A549 (cell line): ENCODE measurements around the gene PARP8. TPM values are rescaled to one million over a fixed set of nuclear protein-coding genes. Genes with fewer than 3 reads are reported as not detected.
"Not testable (repeated sequence)": the region's sequence is repeated elsewhere in the genome, so short reads cannot be mapped to it uniquely, and the experiment has no call there.

ENCODE experiments used
- ATAC-seq, 2 experiments: fragments of 200-7000 bp in 1 of 2; fragments of >200 bp in 1 of 2; cut with Nextera tagmentation in 1 of 2; cut with Tn5 transposase in 1 of 2; 3 replicates each; pipeline versions ENCODE4 v1.8.0 to v1.9.1; 2018 to 2020; ENCODE audit warnings: mild to moderate bottlenecking in 1 of 2, moderate library complexity in 1 of 2
- CTCF ChIA-PET: fragments of 300-600 bp; sonication (Branson Sonifier 250); formaldehyde crosslinking; extraction: SDS; loops from one replicate; lab custom pipeline; 2021; ENCODE audit warnings: antibody characterized with exemption, inconsistent platforms; lab: Yijun Ruan, JAX
- POLR2A ChIA-PET: fragments of 350-600 bp; formaldehyde crosslinking; extraction: SDS; loops from one replicate; lab custom pipeline; 2021; ENCODE audit warnings: antibody characterized with exemption, inconsistent platforms; lab: Yijun Ruan, JAX
- DNase-seq, 2 experiments: peaks; one replicate each; pipeline versions ENCODE4 v3.0.0 to v3.0.0-alpha.2; 2011 to 2016; ENCODE audit warnings: low read depth in 1 of 2, low spot score in 1 of 2
- FAIRE-seq: peaks from 2 replicates; lab custom pipeline; 2011; peaks lifted over from hg19 to GRCh38; lab: Jason Lieb, UNC
- H3K27ac ChIP-seq, 2 experiments: fragments of >200 bp; sonication (Bioruptor Twin); formaldehyde crosslinking; 3 replicates each; pipeline ENCODE4 v1.5.1; 2016 to 2017
- H3K4me1 ChIP-seq: fragments of >200 bp; sonication (Bioruptor Twin); formaldehyde crosslinking; 3 replicates; pipeline ENCODE4 v1.6.1; 2016
- H3K4me2 ChIP-seq: fragments of >200 bp; sonication (Bioruptor Twin); formaldehyde crosslinking; 3 replicates; pipeline ENCODE4 v1.6.1; 2016
- H3K4me3 ChIP-seq: fragments of >200 bp; sonication (Bioruptor Twin); formaldehyde crosslinking; 3 replicates; pipeline ENCODE4 v1.5.1; 2016
- H3K9me3 ChIP-seq: fragments of >200 bp; sonication (Bioruptor Twin); formaldehyde crosslinking; 3 replicates; pipeline ENCODE4 v1.6.1; 2016
- BHLHE40 ChIP-seq: IDR thresholded peaks from 2 replicates; pipeline ENCODE4 v1.6.1; 2012; ENCODE audit warnings: low read depth, low read length, inconsistent platforms
- CBX2 ChIP-seq: fragments of 200-600 bp; sonication (generic); IDR thresholded peaks from 2 replicates; pipeline ENCODE4 v1.6.1; 2016; ENCODE audit warnings: low read depth, mild to moderate bottlenecking, borderline replicate concordance
- CHD2 ChIP-seq: fragments of 150-350 bp; IDR thresholded peaks from 2 replicates; pipeline ENCODE4 v1.6.1; 2014; ENCODE audit warnings: low read length; ENCODE audit not compliant: partially characterized antibody
- EHMT2 ChIP-seq: fragments of 200-600 bp; sonication (generic); IDR thresholded peaks from 2 replicates; pipeline ENCODE4 v1.6.1; 2016; ENCODE audit warnings: antibody characterized with exemption, low read depth, mild to moderate bottlenecking, moderate library complexity
- EP300 ChIP-seq, 2 experiments: fragments of >200 bp; sonication (Bioruptor Twin); formaldehyde crosslinking; IDR thresholded peaks; 2 replicates in 1 of 2; 3 replicates in 1 of 2; pipeline ENCODE4 v1.6.1; 2016 to 2017
- HOXB13 ChIP-seq: fragments of 250-450 bp; sonication (Bioruptor Pico); IDR thresholded peaks from 2 replicates; pipeline ENCODE4 v1.5.0; 2020; ENCODE audit warnings: low read depth, mild to moderate bottlenecking, moderate library complexity
- HOXB5 ChIP-seq: fragments of 250-450 bp; sonication (Bioruptor Pico); IDR thresholded peaks from 2 replicates; pipeline ENCODE4 v1.5.0; 2020; ENCODE audit warnings: mild to moderate bottlenecking, moderate library complexity
- JUN ChIP-seq, 2 experiments: fragments of >200 bp; sonication (Bioruptor Twin); formaldehyde crosslinking; IDR thresholded peaks; 2 replicates in 1 of 2; 3 replicates in 1 of 2; pipeline ENCODE4 v1.6.1; 2016 to 2017
- MAFK ChIP-seq: fragments of 450-650 bp; IDR thresholded peaks from 2 replicates; pipeline ENCODE4 v1.6.1; 2014; ENCODE audit not compliant: partially characterized antibody
- MAX ChIP-seq: IDR thresholded peaks from 2 replicates; pipeline ENCODE4 v1.6.1; 2012
- MYC ChIP-seq: IDR thresholded peaks from 2 replicates; pipeline ENCODE4 v1.6.1; 2012; ENCODE audit warnings: mild to moderate bottlenecking, inconsistent platforms, low read length, improper control_type of control experiment, borderline replicate concordance
- NFE2L2 ChIP-seq: fragments of 150-350 bp; conservative IDR thresholded peaks from 2 replicates; pipeline ENCODE4 v1.6.1; 2014; ENCODE audit warnings: low read length
- NPAS2 ChIP-seq: fragments of 250-450 bp; sonication (Bioruptor Pico); IDR thresholded peaks from 2 replicates; pipeline ENCODE4 v1.8.0; 2022; ENCODE audit warnings: mild to moderate bottlenecking, moderate library complexity, borderline replicate concordance
- PBX3 ChIP-seq: IDR thresholded peaks from 2 replicates; pipeline ENCODE4 v1.6.1; 2012
- PHF8 ChIP-seq: fragments of 200-600 bp; sonication (generic); IDR thresholded peaks from 2 replicates; pipeline ENCODE4 v1.6.1; 2016; ENCODE audit warnings: low read depth, mild to moderate bottlenecking, antibody characterized with exemption, moderate library complexity, borderline replicate concordance
- RAD21 ChIP-seq, 2 experiments: fragments of >200 bp in 1 of 2; sonication (Bioruptor Twin) in 1 of 2; formaldehyde crosslinking in 1 of 2; IDR thresholded peaks in 1 of 2; conservative IDR thresholded peaks in 1 of 2; 2 replicates in 1 of 2; 3 replicates in 1 of 2; pipeline ENCODE4 v1.6.1; 2012 to 2018; ENCODE audit warnings: inconsistent platforms in 1 of 2
- RARB ChIP-seq: fragments of 250-450 bp; sonication (Bioruptor Pico); IDR thresholded peaks from 2 replicates; pipeline ENCODE4 v1.8.0; 2021; ENCODE audit warnings: mild to moderate bottlenecking, moderate library complexity
- REST ChIP-seq: fragments of 200-600 bp; sonication (generic); IDR thresholded peaks from 2 replicates; pipeline ENCODE4 v1.6.1; 2016; ENCODE audit warnings: antibody characterized with exemption, mild to moderate bottlenecking, moderate library complexity
- SMC3 ChIP-seq: fragments of >200 bp; sonication (Bioruptor Twin); formaldehyde crosslinking; IDR thresholded peaks from 3 replicates; pipeline ENCODE4 v1.6.1; 2018; ENCODE audit warnings: inconsistent platforms
- ZFP36 ChIP-seq: fragments of 450-650 bp; IDR thresholded peaks from 2 replicates; pipeline ENCODE4 v1.6.1; 2014; ENCODE audit warnings: borderline replicate concordance; ENCODE audit not compliant: partially characterized antibody
- ZNF302 ChIP-seq: fragments of 250-450 bp; sonication (Bioruptor Pico); IDR thresholded peaks from 2 replicates; pipeline ENCODE4 v1.9.0; 2021; ENCODE audit warnings: inconsistent platforms, mild to moderate bottlenecking, moderate library complexity
- WGBS: methylation state at CpG from one replicate; pipeline ENCODE4 v1.1.6; 2017; ENCODE audit errors: missing lambda C conversion rate; 5-methylcytosine and 5-hydroxymethylcytosine counted together
- polyA plus RNA-seq, 4 experiments: library from polyadenylated mRNA; depleted of rRNA in 3 of 4; stranded (reverse); fragments of >200 nt; fragmentation: RNase III in 1 of 4; extraction: RNeasy Plus Mini Kit Qiagen cat#74134 plus additional on column Dnase treatment in 1 of 4; gene quantifications; 2 replicates in 3 of 4; 3 replicates in 1 of 4; pipeline ENCODE4 v1.2.3, GENCODE V29; 2011 to 2017
- TF ChIP-seq, protein P1 (sequence below): fragments of 150-350 bp; IDR thresholded peaks from 2 replicates; pipeline ENCODE4 v1.6.1; 2014; ENCODE audit warnings: low read depth, mild to moderate bottlenecking, low read length
- TF ChIP-seq, protein P2 (sequence below): fragments of >200 bp; sonication (Bioruptor Twin); formaldehyde crosslinking; IDR thresholded peaks from 3 replicates; pipeline ENCODE4 v1.5.1; 2016

Gene PARP8
- polyA plus RNA-seq, 2 of the 4 experiments (the other 2 are of a cell fraction): 0.01 to 0.48 TPM

GRCh38 chr5:50691399-50692016, 25.1 kb downstream of the PARP8 start:
- no peak for TF ChIP-seq SMC3
- TF ChIP-seq PHF8: no peak
- TF ChIP-seq PBX3: no peak
- no peak for TF ChIP-seq HOXB5
- TF ChIP-seq REST: no peak
- no peak for TF ChIP-seq JUN (IDR thresholded peaks at IDR 0.05)
- TF ChIP-seq NFE2L2: no peak
- H3K4me2 ChIP-seq: no peak overlapping the region
- DNase-seq (no peak), ATAC-seq (no peak), FAIRE-seq (no peak)
- H3K27ac ChIP-seq: no peak overlapping the region
- H3K4me3 ChIP-seq: no peak overlapping the region
- no peaks in the 10 kb centered on the region for H3K4me1 ChIP-seq
- 18% methylated on average over 5 of the region's 5 CpGs for WGBS
- no peaks in the 10 kb centered on the region for H3K9me3 ChIP-seq
- ChIA-PET CTCF (no interaction called here), POLR2A (no interaction called here)

DNA sequence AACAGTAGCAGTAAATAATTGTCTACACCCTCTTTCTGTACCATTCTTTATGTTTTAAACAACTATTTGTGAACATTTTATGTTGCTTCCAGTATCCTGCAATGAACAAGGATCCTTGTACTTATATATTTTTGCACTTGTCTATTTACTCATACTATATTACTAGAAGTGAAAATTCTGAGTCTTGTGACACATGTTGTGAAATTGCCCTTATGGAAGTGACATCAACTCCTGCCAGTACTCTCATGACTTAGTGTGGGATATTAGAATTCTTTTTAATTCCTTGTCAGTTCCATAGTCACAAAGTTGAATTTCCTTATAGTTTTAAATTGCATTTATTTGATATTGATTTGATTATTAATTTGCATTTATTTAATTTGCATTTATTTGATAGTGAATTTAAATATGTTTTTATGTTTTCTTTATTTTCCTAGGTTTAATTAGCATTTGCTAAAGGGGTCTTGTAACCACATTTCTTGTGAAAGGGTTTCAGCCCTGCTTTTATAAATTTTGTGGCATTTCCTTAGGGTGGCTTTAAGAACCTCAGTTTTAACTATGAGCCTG, 27.7 kb downstream of the PARP8 start:
- FAIRE-seq: no peak
- CTCF ChIA-PET: no interaction called here
- DNase-seq: no peak

GRCh38 chr5:50694626-50695025, 28.2 kb downstream of the PARP8 start:
- H3K9me3 ChIP-seq, H3K4me3 ChIP-seq, H3K4me2 ChIP-seq, DNase-seq, FAIRE-seq, H3K4me1 ChIP-seq, H3K27ac ChIP-seq, ATAC-seq, POLR2A ChIA-PET, CTCF ChIA-PET: not testable (repeated sequence)
- WGBS: 5% methylated on average over 4 of the region's 4 CpGs

More for the DNA sequence above, 27.7 kb downstream of the PARP8 start:
- no peak for TF ChIP-seq RAD21 (conservative IDR thresholded peaks at IDR 0.05 in 1 of 2, IDR thresholded peaks at IDR 0.05 in 1 of 2)
- no peak for TF ChIP-seq ZNF302
- TF ChIP-seq, protein P1, sequence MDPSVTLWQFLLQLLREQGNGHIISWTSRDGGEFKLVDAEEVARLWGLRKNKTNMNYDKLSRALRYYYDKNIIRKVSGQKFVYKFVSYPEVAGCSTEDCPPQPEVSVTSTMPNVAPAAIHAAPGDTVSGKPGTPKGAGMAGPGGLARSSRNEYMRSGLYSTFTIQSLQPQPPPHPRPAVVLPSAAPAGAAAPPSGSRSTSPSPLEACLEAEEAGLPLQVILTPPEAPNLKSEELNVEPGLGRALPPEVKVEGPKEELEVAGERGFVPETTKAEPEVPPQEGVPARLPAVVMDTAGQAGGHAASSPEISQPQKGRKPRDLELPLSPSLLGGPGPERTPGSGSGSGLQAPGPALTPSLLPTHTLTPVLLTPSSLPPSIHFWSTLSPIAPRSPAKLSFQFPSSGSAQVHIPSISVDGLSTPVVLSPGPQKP: no peak
- TF ChIP-seq MAX: no peak
- TF ChIP-seq ZFP36: no peak
- no peak for TF ChIP-seq CBX2
- TF ChIP-seq EP300 (IDR thresholded peaks at IDR 0.05): no peak
- no peak for TF ChIP-seq EHMT2
- no peak for TF ChIP-seq CHD2
- TF ChIP-seq, protein P2, sequence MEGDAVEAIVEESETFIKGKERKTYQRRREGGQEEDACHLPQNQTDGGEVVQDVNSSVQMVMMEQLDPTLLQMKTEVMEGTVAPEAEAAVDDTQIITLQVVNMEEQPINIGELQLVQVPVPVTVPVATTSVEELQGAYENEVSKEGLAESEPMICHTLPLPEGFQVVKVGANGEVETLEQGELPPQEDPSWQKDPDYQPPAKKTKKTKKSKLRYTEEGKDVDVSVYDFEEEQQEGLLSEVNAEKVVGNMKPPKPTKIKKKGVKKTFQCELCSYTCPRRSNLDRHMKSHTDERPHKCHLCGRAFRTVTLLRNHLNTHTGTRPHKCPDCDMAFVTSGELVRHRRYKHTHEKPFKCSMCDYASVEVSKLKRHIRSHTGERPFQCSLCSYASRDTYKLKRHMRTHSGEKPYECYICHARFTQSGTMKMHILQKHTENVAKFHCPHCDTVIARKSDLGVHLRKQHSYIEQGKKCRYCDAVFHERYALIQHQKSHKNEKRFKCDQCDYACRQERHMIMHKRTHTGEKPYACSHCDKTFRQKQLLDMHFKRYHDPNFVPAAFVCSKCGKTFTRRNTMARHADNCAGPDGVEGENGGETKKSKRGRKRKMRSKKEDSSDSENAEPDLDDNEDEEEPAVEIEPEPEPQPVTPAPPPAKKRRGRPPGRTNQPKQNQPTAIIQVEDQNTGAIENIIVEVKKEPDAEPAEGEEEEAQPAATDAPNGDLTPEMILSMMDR: no peak
- no peak for TF ChIP-seq MAFK
- no peak for TF ChIP-seq NPAS2
- TF ChIP-seq MYC: no peak
- no peak for TF ChIP-seq HOXB13 (CRISPR knock-in tag)
- TF ChIP-seq RARB (CRISPR knock-in tag): no peak
- no peak for TF ChIP-seq BHLHE40
- no peak for ATAC-seq
- H3K4me1 ChIP-seq: no peaks in the 10 kb centered on the region
- H3K4me3 ChIP-seq: no peak overlapping the region
- H3K4me2 ChIP-seq: no peak overlapping the region
- H3K9me3 ChIP-seq: no peaks in the 10 kb centered on the region
- POLR2A ChIA-PET: no interaction called here
- H3K27ac ChIP-seq: no peak overlapping the region
